CD4-positive, alpha-beta T cell (primary cell): Measurements from ENCODE around the gene ACSBG1. TPM values are rescaled to one million over a fixed set of nuclear protein-coding genes. Genes with fewer than 3 reads are reported as not detected.

ENCODE experiments used
- ATAC-seq: fragments of 200-7000 bp; cut with Tn5 transposase; one replicate; pipeline ENCODE4 v1.10.0; 2022; ENCODE audit warnings: mild to moderate bottlenecking; ENCODE audit not compliant: poor library complexity
- CTCF ChIA-PET: fragments of 350-600 bp; sonication (Branson Sonifier 250); formaldehyde crosslinking; loops from one replicate; lab custom pipeline; 2021; ENCODE audit warnings: antibody characterized with exemption, inconsistent platforms; lab: Charles Lee
- POLR2A ChIA-PET: fragments of 350-600 bp; sonication (Branson Sonifier 250); formaldehyde crosslinking; loops from one replicate; lab custom pipeline; 2021; ENCODE audit warnings: antibody characterized with exemption, inconsistent platforms; lab: Charles Lee
- DNase-seq, 14 experiments: peaks; one replicate each; pipeline ENCODE4 v3.0.0-alpha.2; 2013 to 2020; ENCODE audit warnings: mixed read lengths in 2 of 14
- H3K27ac ChIP-seq, 2 donors: one replicate each; pipeline versions ENCODE4 v1.5.1 to v1.7.0; 2013; ENCODE audit warnings: low read length in 2 of 2, low read depth in 1 of 2, mild to moderate bottlenecking in 1 of 2
- H3K27me3 ChIP-seq, 2 experiments: 1 replicate in 1 of 2; 2 replicates in 1 of 2; pipeline versions ENCODE4 v1.6.1 to v1.7.0; 2013; ENCODE audit warnings: low read length in 2 of 2, control low read depth in 1 of 2, mild to moderate bottlenecking in 1 of 2, moderate library complexity in 1 of 2; ENCODE audit not compliant: insufficient read depth in 2 of 2, control insufficient read depth in 1 of 2
- H3K36me3 ChIP-seq: one replicate; pipeline ENCODE4 v1.6.1; 2013; ENCODE audit warnings: low read length, control low read depth; ENCODE audit not compliant: insufficient read depth
- H3K4me1 ChIP-seq: one replicate; pipeline ENCODE4 v1.6.1; 2013; ENCODE audit warnings: low read length, control low read depth; ENCODE audit not compliant: insufficient read depth
- H3K4me3 ChIP-seq: one replicate; pipeline ENCODE4 v1.5.1; 2013; ENCODE audit warnings: mild to moderate bottlenecking, low read length, moderate library complexity
- H3K9me3 ChIP-seq, 2 experiments: 1 replicate in 1 of 2; 2 replicates in 1 of 2; pipeline versions ENCODE4 v1.6.1 to v1.7.0; 2013; ENCODE audit warnings: low read length in 2 of 2, mild to moderate bottlenecking in 2 of 2, control low read depth in 1 of 2, moderate library complexity in 1 of 2; ENCODE audit not compliant: control insufficient read depth in 1 of 2, insufficient read depth in 1 of 2
- H3K27ac Mint-ChIP-seq: one replicate; pipeline ENCODE4 v1.8.0; 2020; ENCODE audit warnings: mixed read lengths
- H3K27me3 Mint-ChIP-seq: one replicate; pipeline ENCODE4 v1.8.0; 2021; ENCODE audit warnings: mixed read lengths
- H3K36me3 Mint-ChIP-seq: one replicate; pipeline ENCODE4 v1.8.0; 2021; ENCODE audit warnings: low read depth, mixed read lengths
- H3K4me1 Mint-ChIP-seq: one replicate; pipeline ENCODE4 v1.8.0; 2021; ENCODE audit warnings: low read depth, mixed read lengths
- H3K4me3 Mint-ChIP-seq: one replicate; pipeline ENCODE4 v1.8.0; 2020; ENCODE audit warnings: mild to moderate bottlenecking, mixed read lengths
- H3K9me3 Mint-ChIP-seq: one replicate; pipeline ENCODE4 v1.8.0; 2020; ENCODE audit warnings: mixed read lengths
- CTCF ChIP-seq: fragments of 200-600 bp; IDR thresholded peaks from one replicate; pipeline ENCODE4 v1.8.0; 2022; ENCODE audit warnings: antibody characterized with exemption, mild to moderate bottlenecking
- intact Hi-C, 2 experiments: fragments of 100-400 bp; cut with DNase I in 1 of 2; cut with micrococcal nuclease in 1 of 2; formaldehyde crosslinking; loops; one replicate each; pipeline versions ENCODE4 v1.15.1 to v1.9.0; 2023 to 2025; cut with DNase I, micrococcal nuclease
- total RNA-seq, 174 experiments: library from RNA in 2 of 174; stranded (reverse) in 2 of 174; gene quantifications; one replicate each; pipeline ENCODE4 v1.2.3 and lab custom pipeline; 2021 to 2026

Gene ACSBG1
- total RNA-seq, 2 experiments from 2014 or later = 0.05 to 0.22 TPM

GRCh38 chr15:78223396-78224022, 10.9 kb downstream of the ACSBG1 start:
- Mint-ChIP-seq H3K4me3 (no peak overlapping the region), H3K27ac (no peak overlapping the region), H3K4me1 (peaks cover 4% of the 10 kb centered on the region), H3K27me3 (no peaks in the 10 kb centered on the region), H3K36me3 (no peaks in the 10 kb centered on the region), H3K9me3 (no peaks in the 10 kb centered on the region)
- Histone ChIP-seq H3K9me3 (no peaks in the 10 kb centered on the region), H3K4me3 (no peak overlapping the region), H3K4me1 (peaks cover 4% of the 10 kb centered on the region), H3K36me3 (no peaks in the 10 kb centered on the region), H3K27ac (no peak overlapping the region), H3K27me3 (no peaks in the 10 kb centered on the region)
- DNase-seq = peak in 1 of 14 experiments; percentile 13
- CTCF ChIA-PET = interaction anchor here (1.0 kb wide), 1 partner anchor 265 kb away, joined by 3 read pairs; no protein-coding TSS in a partner anchor
- no peak for TF ChIP-seq CTCF
- POLR2A ChIA-PET = no interaction called here
- intact Hi-C loops = no loop called here
- no peak for ATAC-seq

GRCh38 chr15:78222745-78223395, 11.5 kb downstream of the ACSBG1 start:
- ChIA-PET POLR2A (no interaction called here), CTCF (interaction anchor here (1.0 kb wide), 1 partner anchor 264 kb away, joined by 3 read pairs; no protein-coding TSS in a partner anchor)
- Histone ChIP-seq H3K27ac (no peak overlapping the region), H3K9me3 (no peaks in the 10 kb centered on the region), H3K36me3 (no peaks in the 10 kb centered on the region), H3K27me3 (no peaks in the 10 kb centered on the region), H3K4me3 (no peak overlapping the region), H3K4me1 (peaks cover 4% of the 10 kb centered on the region)
- no peaks in the 10 kb centered on the region for H3K9me3 Mint-ChIP-seq
- no peaks in the 10 kb centered on the region for H3K27me3 Mint-ChIP-seq
- no peak for DNase-seq
- no peak for ATAC-seq
- H3K27ac Mint-ChIP-seq = no peak overlapping the region
- H3K36me3 Mint-ChIP-seq = no peaks in the 10 kb centered on the region
- TF ChIP-seq CTCF = no peak
- H3K4me1 Mint-ChIP-seq = peaks cover 4% of the 10 kb centered on the region
- H3K4me3 Mint-ChIP-seq = no peak overlapping the region
- intact Hi-C loops = no loop called here

GRCh38 chr15:78220713-78221112, 13.7 kb downstream of the ACSBG1 start:
- no peaks in the 10 kb centered on the region for H3K36me3 Mint-ChIP-seq
- H3K27me3 Mint-ChIP-seq = no peaks in the 10 kb centered on the region
- intact Hi-C loops = no loop called here
- no peaks in the 10 kb centered on the region for H3K9me3 Mint-ChIP-seq
- POLR2A ChIA-PET = no interaction called here
- TF ChIP-seq CTCF = no peak
- no peak overlapping the region for H3K27ac Mint-ChIP-seq
- peaks cover 1% of the 10 kb centered on the region for H3K4me1 Mint-ChIP-seq
- no peak for ATAC-seq
- Histone ChIP-seq H3K4me1 (peaks cover 4% of the 10 kb centered on the region), H3K27me3 (no peaks in the 10 kb centered on the region), H3K36me3 (no peaks in the 10 kb centered on the region), H3K4me3 (no peak overlapping the region), H3K27ac (no peak overlapping the region), H3K9me3 (no peaks in the 10 kb centered on the region)
- CTCF ChIA-PET = no interaction called here
- no peak overlapping the region for H3K4me3 Mint-ChIP-seq
- DNase-seq = no peak
